A673 (cell line): ENCODE measurements around the gene CTAGE6.
"Not testable (repeated sequence)": the region's sequence is repeated elsewhere in the genome, so short reads cannot be mapped to it uniquely, and the experiment has no call there.

Experiments used
- CTCF ChIP-seq: fragments of 300-800, 200-600 bp; sonication (generic); conservative IDR thresholded peaks from 2 replicates; pipeline ENCODE4 v1.5.1; 2017; ENCODE audit warnings: low read depth, mild to moderate bottlenecking, antibody characterized with exemption, low read length, moderate library complexity, mixed read lengths
- EZH2 ChIP-seq: fragments of 200-600 bp; sonication (generic); IDR thresholded peaks from 2 replicates; pipeline ENCODE4 v1.6.1; 2017; ENCODE audit warnings: borderline replicate concordance, low read depth, mild to moderate bottlenecking, mixed read lengths, antibody characterized with exemption, low read length; ENCODE audit not compliant: poor library complexity, severe bottlenecking

GRCh38 chr7:143806664-143807071, 49.2 kb upstream of the CTAGE6 start:
- TF ChIP-seq CTCF, EZH2: not testable (repeated sequence)
